Measurements from ENCODE around the gene SEC31A.

GRCh38 chr4:82861529-82861928 lies 29.4 kb downstream of the SEC31A start:
- TF ChIP-seq CTCF (IDR thresholded peaks at IDR 0.05; ENCODE audit: low read length) (no peak), EZH2 (optimal IDR thresholded peaks at IDR 0.05; ENCODE audit: low read depth, low read length) (no peak)
